Vagina (tissue), 2 donors: Measurements from ENCODE around the gene SOCS1. TPM values are rescaled to one million over a fixed set of nuclear protein-coding genes. Genes with fewer than 3 reads are reported as not detected.
"Not testable (repeated sequence)": the region's sequence is repeated elsewhere in the genome, so short reads cannot be mapped to it uniquely, and the experiment has no call there.

Experiments
- DNase-seq, 2 donors: peaks; one replicate each; pipeline ENCODE4 v3.0.0-alpha.2; 2017; ENCODE audit errors: extremely low spot score in 2 of 2
- H3K27ac ChIP-seq: fragments of 200-600 bp; sonication (generic); one replicate; pipeline ENCODE4 v1.5.1; 2019
- H3K27me3 ChIP-seq: fragments of 200-600 bp; sonication (generic); one replicate; pipeline ENCODE4 v1.5.1; 2019
- H3K36me3 ChIP-seq, 2 donors: fragments of 200-600 bp; sonication (generic); one replicate each; pipeline ENCODE4 v1.5.1; 2017 to 2019
- H3K4me1 ChIP-seq: fragments of 200-600 bp; sonication (generic); one replicate; pipeline ENCODE4 v1.5.1; 2019
- H3K4me3 ChIP-seq, 2 donors: fragments of 200-600 bp; sonication (generic); 1 replicate in 1 of 2; 2 replicates in 1 of 2; pipeline ENCODE4 v1.5.1; 2016 to 2019
- H3K9me3 ChIP-seq: fragments of 200-600 bp; sonication (generic); one replicate; pipeline ENCODE4 v1.5.1; 2019
- CTCF ChIP-seq, 3 experiments: fragments of 450-650 bp in 2 of 3; fragments of 200-600 bp in 1 of 3; sonication (generic) in 1 of 3; IDR thresholded peaks; one replicate each; pipeline ENCODE4 v1.5.1; 2017 to 2019; ENCODE audit warnings: antibody characterized with exemption in 3 of 3, mild to moderate bottlenecking in 2 of 3, moderate library complexity in 2 of 3
- POLR2A ChIP-seq, 2 donors: fragments of 450-650 bp; IDR thresholded peaks; one replicate each; pipeline ENCODE4 v1.6.1; 2017; ENCODE audit warnings: antibody characterized with exemption in 2 of 2, mild to moderate bottlenecking in 2 of 2, moderate library complexity in 2 of 2
- POLR2AphosphoS5 ChIP-seq, 2 donors: sonication (generic); formaldehyde crosslinking; IDR thresholded peaks; one replicate each; pipeline ENCODE4 v1.9.0; 2017; ENCODE audit warnings: antibody characterized with exemption in 2 of 2, mild to moderate bottlenecking in 2 of 2, low read depth in 1 of 2; ENCODE audit not compliant: insufficient read depth in 1 of 2
- intact Hi-C: fragments of 100-400 bp; cut with DNase I; formaldehyde crosslinking; loops from one replicate; pipeline ENCODE4 v1.15.1; 2023
- total RNA-seq: library from RNA; depleted of rRNA; stranded (reverse); fragments of >200 nt; gene quantifications from one replicate; pipeline ENCODE4 v1.2.3, GENCODE V29; 2016

SOCS1 gene
- total RNA-seq, 1 donor from 2014 or later: 22.1 TPM

GRCh38 chr16:11300560-11300892 is 44.5 kb upstream of the SOCS1 start:
- intact Hi-C loops: no loop called here
- no peak overlapping the region for H3K4me3 ChIP-seq
- peaks cover 17% of the 10 kb centered on the region for H3K4me1 ChIP-seq
- DNase-seq: no peak
- H3K27me3 ChIP-seq: no peaks in the 10 kb centered on the region
- no peak overlapping the region for H3K27ac ChIP-seq
- TF ChIP-seq POLR2AphosphoS5 (IDR thresholded peaks at IDR 0.05; ENCODE audit: insufficient read depth in 1 of 2, low read depth in 1 of 2) (no peak), POLR2A (IDR thresholded peaks at IDR 0.05) (no peak)
- no peaks in the 10 kb centered on the region for H3K9me3 ChIP-seq
- no peaks in the 10 kb centered on the region for H3K36me3 ChIP-seq

- intact Hi-C loops: no loop called here
- Histone ChIP-seq H3K27ac (no peak overlapping the region), H3K36me3 (no peaks in the 10 kb centered on the region), H3K4me1 (peaks cover 17% of the 10 kb centered on the region), H3K27me3 (no peaks in the 10 kb centered on the region), H3K9me3 (no peaks in the 10 kb centered on the region), H3K4me3 (no peak overlapping the region)
- TF ChIP-seq POLR2A (IDR thresholded peaks at IDR 0.05) (no peak), POLR2AphosphoS5 (IDR thresholded peaks at IDR 0.05; ENCODE audit: insufficient read depth in 1 of 2, low read depth in 1 of 2) (no peak), CTCF (IDR thresholded peaks at IDR 0.05) (no peak)
- no peak for DNase-seq
Observed at GRCh38 chr16:11299865-11300559, 44.0 kb upstream of the SOCS1 start.

GRCh38 chr16:11298950-11299547 is 43.0 kb upstream of the SOCS1 start:
- H3K27me3 ChIP-seq, H3K4me3 ChIP-seq, H3K36me3 ChIP-seq, H3K9me3 ChIP-seq, DNase-seq, intact Hi-C loops, H3K27ac ChIP-seq: not testable (repeated sequence)
- peaks cover 17% of the 10 kb centered on the region for H3K4me1 ChIP-seq

GRCh38 chr16:11298143-11298900 is 42.3 kb upstream of the SOCS1 start:
- Histone ChIP-seq H3K36me3 (no peaks in the 10 kb centered on the region), H3K4me3 (no peak overlapping the region), H3K27me3 (no peaks in the 10 kb centered on the region), H3K4me1 (peaks cover 17% of the 10 kb centered on the region), H3K9me3 (no peaks in the 10 kb centered on the region), H3K27ac (no peak overlapping the region)
- no peak for DNase-seq
- intact Hi-C loops: no loop called here
- no peak for TF ChIP-seq POLR2A (IDR thresholded peaks at IDR 0.05)
- no peak for TF ChIP-seq CTCF (IDR thresholded peaks at IDR 0.05)
- TF ChIP-seq POLR2AphosphoS5 (IDR thresholded peaks at IDR 0.05; ENCODE audit: insufficient read depth in 1 of 2, low read depth in 1 of 2): no peak

GRCh38 chr16:11297492-11298142 is 41.6 kb upstream of the SOCS1 start:
- no peak for DNase-seq
- H3K4me1 ChIP-seq: peaks cover 17% of the 10 kb centered on the region
- intact Hi-C loops: no loop called here

More at GRCh38 chr16:11297492-11298142, 41.6 kb upstream of the SOCS1 start:
- no peak overlapping the region for H3K27ac ChIP-seq
- H3K9me3 ChIP-seq: no peaks in the 10 kb centered on the region
- no peaks in the 10 kb centered on the region for H3K27me3 ChIP-seq
- H3K4me3 ChIP-seq: peak overlapping the region in 1 of 2 donors; percentile 9
- no peak for TF ChIP-seq POLR2A (IDR thresholded peaks at IDR 0.05)
- TF ChIP-seq POLR2AphosphoS5 (IDR thresholded peaks at IDR 0.05; ENCODE audit: insufficient read depth in 1 of 2, low read depth in 1 of 2): peak in 1 of 2 donors; percentile 51
- TF ChIP-seq CTCF (IDR thresholded peaks at IDR 0.05): no peak
- H3K36me3 ChIP-seq: no peaks in the 10 kb centered on the region
